HepG2 (cell line): ENCODE results near the gene RRP12. TPM values are rescaled to one million over a fixed set of nuclear protein-coding genes. Genes with fewer than 3 reads are reported as not detected.

Experiments
- CEBPB ChIP-seq: IDR thresholded peaks from 2 replicates; pipeline ENCODE4 v1.6.1; 2011; ENCODE audit warnings: low read depth, low read length, improper control_type of control experiment, borderline replicate concordance
- ELF4 ChIP-seq: sonication (generic); formaldehyde crosslinking; IDR thresholded peaks from 2 replicates; pipeline ENCODE4 v1.5.0; 2020; ENCODE audit warnings: missing genetic modification reagents, mild to moderate bottlenecking, moderate library complexity, borderline replicate concordance
- FOSL2 ChIP-seq: sonication (generic); formaldehyde crosslinking; IDR thresholded peaks from 2 replicates; pipeline ENCODE4 v1.4.0; 2020; ENCODE audit warnings: missing genetic modification reagents
- GATAD2A ChIP-seq: IDR thresholded peaks from 2 replicates; pipeline ENCODE4 v1.6.1; 2016
- MEF2D ChIP-seq: sonication (generic); formaldehyde crosslinking; IDR thresholded peaks from 2 replicates; pipeline ENCODE4 v1.5.1; 2020; ENCODE audit warnings: mild to moderate bottlenecking, missing genetic modification reagents
- PITX1 ChIP-seq: sonication (generic); formaldehyde crosslinking; IDR thresholded peaks from 2 replicates; pipeline ENCODE4 v1.5.1; 2020; ENCODE audit warnings: mild to moderate bottlenecking, missing genetic modification reagents
- SAP130 ChIP-seq: IDR thresholded peaks from 2 replicates; pipeline ENCODE4 v1.6.1; 2016; ENCODE audit warnings: low read depth
- WIZ ChIP-seq: sonication (generic); formaldehyde crosslinking; IDR thresholded peaks from 2 replicates; pipeline ENCODE4 v1.5.1; 2020; ENCODE audit warnings: mild to moderate bottlenecking, missing genetic modification reagents
- ZKSCAN5 ChIP-seq: sonication (generic); formaldehyde crosslinking; IDR thresholded peaks from 2 replicates; pipeline ENCODE4 v1.5.1; 2020; ENCODE audit warnings: mild to moderate bottlenecking, missing genetic modification reagents
- ZMYM3 ChIP-seq: sonication (generic); formaldehyde crosslinking; IDR thresholded peaks from 2 replicates; pipeline ENCODE4 v1.5.1; 2020; ENCODE audit warnings: mild to moderate bottlenecking, missing genetic modification reagents
- ZNF121 ChIP-seq: sonication (generic); formaldehyde crosslinking; IDR thresholded peaks from 2 replicates; pipeline ENCODE4 v1.5.0; 2020; ENCODE audit warnings: mild to moderate bottlenecking, missing genetic modification reagents
- ZNF138 ChIP-seq: sonication (generic); formaldehyde crosslinking; IDR thresholded peaks from 2 replicates; pipeline ENCODE4 v1.5.0; 2020; ENCODE audit warnings: mild to moderate bottlenecking, low read depth, missing genetic modification reagents
- ZNF251 ChIP-seq: sonication (generic); formaldehyde crosslinking; IDR thresholded peaks from 2 replicates; pipeline ENCODE4 v1.9.0; 2021; ENCODE audit warnings: mild to moderate bottlenecking, missing genetic modification reagents
- ZNF264 ChIP-seq: sonication (generic); formaldehyde crosslinking; IDR thresholded peaks from 2 replicates; pipeline ENCODE4 v1.4.0; 2020; ENCODE audit warnings: missing genetic modification reagents
- ZNF331 ChIP-seq: sonication (generic); formaldehyde crosslinking; IDR thresholded peaks from 2 replicates; pipeline ENCODE4 v1.4.0; 2020; ENCODE audit warnings: missing genetic modification reagents
- ZNF460 ChIP-seq: sonication (generic); formaldehyde crosslinking; IDR thresholded peaks from 2 replicates; pipeline ENCODE4 v1.5.1; 2020; ENCODE audit warnings: missing genetic modification reagents, mild to moderate bottlenecking, borderline replicate concordance
- ZNF672 ChIP-seq: sonication (generic); formaldehyde crosslinking; IDR thresholded peaks from 2 replicates; pipeline ENCODE4 v1.8.1; 2022; ENCODE audit warnings: missing genetic modification reagents
- polyA plus RNA-seq, 8 experiments: library from polyadenylated mRNA; depleted of rRNA in 3 of 8; stranded (reverse) in 7 of 8; unstranded in 1 of 8; fragments of >200 nt; fragmentation: Illumina TruSeq in 4 of 8; extraction: Trizol in 4 of 8; gene quantifications; 2 replicates each; pipeline versions ENCODE4 v1.2.1 to v1.2.3, GENCODE V29; 2011 to 2016; ENCODE audit warnings: low read depth in 4 of 8, missing spikeins in 1 of 8, mixed read lengths in 1 of 8; ENCODE audit not compliant: insufficient read depth in 1 of 8
- total RNA-seq, 5 experiments: library from RNA; depleted of rRNA; stranded (reverse); fragments of >200 nt; fragmentation: Illumina TruSeq; extraction: Trizol; gene quantifications; 2 replicates each; pipeline ENCODE4 v1.2.3, GENCODE V29; 2016; ENCODE audit warnings: low read depth in 1 of 5
- TF ChIP-seq, protein P1 (sequence below): sonication (generic); formaldehyde crosslinking; IDR thresholded peaks from 2 replicates; pipeline ENCODE4 v1.5.0; 2020; ENCODE audit warnings: mild to moderate bottlenecking, missing genetic modification reagents
- TF ChIP-seq, protein P2 (sequence below), 2 experiments: fragments of 450-650 bp in 1 of 2; sonication (generic) in 1 of 2; formaldehyde crosslinking; IDR thresholded peaks; 2 replicates each; pipeline versions ENCODE4 v1.5.0 to v1.8.0; 2020 to 2022; ENCODE audit warnings: mild to moderate bottlenecking in 1 of 2, missing genetic modification reagents in 1 of 2
- TF ChIP-seq, protein P3 (sequence below): sonication (generic); formaldehyde crosslinking; IDR thresholded peaks from 2 replicates; pipeline ENCODE4 v1.5.1; 2020; ENCODE audit warnings: missing genetic modification reagents, mild to moderate bottlenecking, borderline replicate concordance

RRP12 gene
- total and polyA plus RNA-seq, 2 of the 13 experiments (the other 11 are each of a cell fraction or from before 2014, with no cell fraction given) = 13.2 to 39.4 TPM

DNA sequence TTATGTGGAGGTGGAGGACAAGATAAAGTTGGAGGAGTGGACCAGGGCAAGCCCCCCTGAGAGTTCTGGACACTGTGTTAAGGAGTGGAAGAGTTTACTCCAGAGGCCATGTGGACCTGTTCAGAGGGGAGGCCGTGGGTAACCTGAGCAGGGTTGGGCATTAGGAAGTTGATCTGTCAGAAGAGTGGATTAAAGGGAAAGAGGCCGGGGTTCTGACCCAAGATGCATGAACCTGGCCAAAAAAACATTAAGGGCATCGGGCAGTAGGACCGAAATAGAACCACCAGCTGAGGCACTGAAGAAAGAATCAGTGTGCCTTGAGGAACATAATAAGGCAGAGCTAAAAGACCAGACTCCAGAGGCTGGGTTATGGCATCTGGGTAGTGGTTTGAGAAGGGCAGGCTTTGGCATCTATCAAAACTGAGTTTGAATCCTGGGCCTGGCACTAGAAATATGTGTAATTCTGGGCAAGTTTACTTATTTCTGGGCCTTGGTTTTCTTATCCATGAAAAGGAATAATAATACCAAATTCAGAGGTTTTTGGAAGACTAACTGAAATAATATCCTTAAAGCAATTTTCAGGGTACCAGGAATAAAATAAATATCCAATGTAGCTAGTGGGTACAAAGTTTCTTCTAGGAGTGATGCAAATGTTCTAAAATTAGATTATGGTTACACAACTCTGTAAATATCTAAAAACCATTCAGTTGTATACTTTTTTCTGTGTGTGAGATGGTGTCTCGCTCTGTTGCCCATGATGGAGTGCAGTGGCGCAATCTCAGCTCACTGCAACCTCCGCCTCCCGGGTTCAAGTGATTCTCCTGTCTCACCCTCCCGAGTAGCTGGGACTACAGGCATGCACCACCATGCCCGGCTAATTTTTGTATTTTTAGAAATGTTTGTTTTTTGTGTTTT lies 93.0 kb downstream of the RRP12 start (continued):
- peak; percentile 16; the same call in 1 of the 2 replicates for TF ChIP-seq FOSL2 (CRISPR knock-in tag)
- TF ChIP-seq ZNF121 (CRISPR knock-in tag) = peak; percentile 85
- TF ChIP-seq GATAD2A (CRISPR knock-in tag) = no peak
- TF ChIP-seq ZNF331 (CRISPR knock-in tag) = peak; percentile 63; the same call in 1 of the 2 replicates
- TF ChIP-seq ZNF264 = no peak
- TF ChIP-seq MEF2D (CRISPR knock-in tag) = peak; percentile 98
- TF ChIP-seq, protein P1, sequence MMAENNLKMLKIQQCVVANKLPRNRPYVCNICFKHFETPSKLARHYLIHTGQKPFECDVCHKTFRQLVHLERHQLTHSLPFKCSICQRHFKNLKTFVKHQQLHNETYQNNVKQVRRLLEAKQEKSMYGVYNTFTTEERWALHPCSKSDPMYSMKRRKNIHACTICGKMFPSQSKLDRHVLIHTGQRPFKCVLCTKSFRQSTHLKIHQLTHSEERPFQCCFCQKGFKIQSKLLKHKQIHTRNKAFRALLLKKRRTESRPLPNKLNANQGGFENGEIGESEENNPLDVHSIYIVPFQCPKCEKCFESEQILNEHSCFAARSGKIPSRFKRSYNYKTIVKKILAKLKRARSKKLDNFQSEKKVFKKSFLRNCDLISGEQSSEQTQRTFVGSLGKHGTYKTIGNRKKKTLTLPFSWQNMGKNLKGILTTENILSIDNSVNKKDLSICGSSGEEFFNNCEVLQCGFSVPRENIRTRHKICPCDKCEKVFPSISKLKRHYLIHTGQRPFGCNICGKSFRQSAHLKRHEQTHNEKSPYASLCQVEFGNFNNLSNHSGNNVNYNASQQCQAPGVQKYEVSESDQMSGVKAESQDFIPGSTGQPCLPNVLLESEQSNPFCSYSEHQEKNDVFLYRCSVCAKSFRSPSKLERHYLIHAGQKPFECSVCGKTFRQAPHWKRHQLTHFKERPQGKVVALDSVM (CRISPR knock-in tag) = peak; percentile 21; the same call in 1 of the 2 replicates
- 0 out of 2 replicates have a peak, but pooled peaks have one; percentile 13 for TF ChIP-seq SAP130 (CRISPR knock-in tag)
- TF ChIP-seq ZNF138 (CRISPR knock-in tag) = no peak
- TF ChIP-seq CEBPB = peak; percentile 40; the same call in 1 of the 2 replicates
- TF ChIP-seq ELF4 = no peak
- TF ChIP-seq ZKSCAN5 (CRISPR knock-in tag) = no peak
- no peak for TF ChIP-seq PITX1 (CRISPR knock-in tag)
- TF ChIP-seq, protein P2, sequence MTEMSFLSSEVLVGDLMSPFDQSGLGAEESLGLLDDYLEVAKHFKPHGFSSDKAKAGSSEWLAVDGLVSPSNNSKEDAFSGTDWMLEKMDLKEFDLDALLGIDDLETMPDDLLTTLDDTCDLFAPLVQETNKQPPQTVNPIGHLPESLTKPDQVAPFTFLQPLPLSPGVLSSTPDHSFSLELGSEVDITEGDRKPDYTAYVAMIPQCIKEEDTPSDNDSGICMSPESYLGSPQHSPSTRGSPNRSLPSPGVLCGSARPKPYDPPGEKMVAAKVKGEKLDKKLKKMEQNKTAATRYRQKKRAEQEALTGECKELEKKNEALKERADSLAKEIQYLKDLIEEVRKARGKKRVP (CRISPR knock-in tag; IDR thresholded peaks at IDR 0.05) = peak in 1 of 2 experiments; percentile 48; a peak in 1 of 4 replicates
- no peak for TF ChIP-seq WIZ (CRISPR knock-in tag)
- TF ChIP-seq ZNF672 (CRISPR knock-in tag) = no peak
- TF ChIP-seq, protein P3, sequence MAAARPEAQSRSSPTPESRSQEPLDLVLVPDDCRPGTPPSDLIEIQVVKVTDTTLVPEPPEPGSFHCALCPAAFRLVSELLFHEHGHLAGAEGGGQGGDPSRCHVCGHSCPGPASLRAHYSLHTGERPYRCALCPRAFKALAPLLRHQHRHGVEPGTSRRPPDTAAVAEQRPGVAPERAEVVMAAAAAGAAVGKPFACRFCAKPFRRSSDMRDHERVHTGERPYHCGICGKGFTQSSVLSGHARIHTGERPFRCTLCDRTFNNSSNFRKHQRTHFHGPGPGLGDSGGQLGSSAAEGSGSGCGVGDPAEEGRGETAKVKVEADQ (CRISPR knock-in tag) = no peak
- peak; percentile 66; the same call in 1 of the 2 replicates for TF ChIP-seq ZNF460 (CRISPR knock-in tag)
- TF ChIP-seq ZMYM3 (CRISPR knock-in tag) = peak; percentile 38; the same call in 1 of the 2 replicates
- no peak for TF ChIP-seq ZNF251 (CRISPR knock-in tag)
